ENCODE results near the gene CDC42EP5. TPM values are rescaled to one million over a fixed set of nuclear protein-coding genes. Genes with fewer than 3 reads are reported as not detected.

The CDC42EP5 gene
- total and polyA plus RNA-seq, 2 donors (not counting 1 experiment from before 2014, with no cell fraction given), result not detected

- Histone ChIP-seq H3K4me3 (ENCODE audit: control extremely low read depth in 1 of 5, extremely low read depth in 1 of 5, insufficient read depth in 1 of 5, low read depth in 2 of 5, low read length in 4 of 5) (no peak overlapping the region), H3K79me2 (ENCODE audit: control insufficient read depth, insufficient read depth, low read length) (peaks cover 17% of the 10 kb centered on the region), H2AFZ (ENCODE audit: insufficient read depth, low read depth, low read length, poor library complexity, severe bottlenecking) (no peak overlapping the region), H3K9ac (ENCODE audit: low read length) (no peak overlapping the region), H3K9me3 (ENCODE audit: control extremely low read depth in 1 of 3, control insufficient read depth in 2 of 3, insufficient read depth in 1 of 3, low read length in 2 of 3) (no peaks in the 10 kb centered on the region), H3K27me3 (replicated peaks in 1 of 4; ENCODE audit: control extremely low read depth in 1 of 4, control insufficient read depth in 3 of 4, insufficient read depth in 4 of 4, low read length in 3 of 4) (no peaks in the 10 kb centered on the region), H4K20me1 (ENCODE audit: control insufficient read depth, insufficient read depth, low read length, poor library complexity, severe bottlenecking) (peaks cover 13% of the 10 kb centered on the region), H3K36me3 (replicated peaks in 1 of 2; ENCODE audit: control extremely low read depth in 1 of 2, control insufficient read depth in 1 of 2, extremely low read depth in 1 of 2, insufficient read depth in 2 of 2, low read length in 1 of 2) (peaks cover 1 to 4% of the 10 kb centered on the region in 2 experiments), H3K4me2 (replicated peaks; ENCODE audit: low read depth, low read length, poor library complexity, severe bottlenecking) (no peak overlapping the region), H3K4me1 (ENCODE audit: control insufficient read depth in 2 of 2, insufficient read depth in 2 of 2, low read length in 2 of 2) (peaks cover 0 to 9% of the 10 kb centered on the region in 2 donors), H3K27ac (ENCODE audit: low read length in 2 of 2) (no peak overlapping the region)
- H3K27me3 Mint-ChIP-seq, result peaks cover 3% of the 10 kb centered on the region
- TF ChIP-seq CTCF (IDR thresholded peaks at IDR 0.05) (no peak), EZH2 (IDR thresholded peaks at IDR 0.05; ENCODE audit: borderline replicate concordance, insufficient read depth, low read depth, low read length, poor library complexity, severe bottlenecking) (no peak)
- peaks cover 12% of the 10 kb centered on the region for H3K4me1 Mint-ChIP-seq
- H3K9me3 Mint-ChIP-seq (ENCODE audit: insufficient read depth), result no peaks in the 10 kb centered on the region
- no peak overlapping the region for H3K27ac Mint-ChIP-seq
- H3K4me3 Mint-ChIP-seq, result no peak overlapping the region
- intact Hi-C loops (cut with micrococcal nuclease), result no loop called here
- ChIA-PET POLR2A (interaction anchor here (0.7 kb wide), 1 partner anchor 15 kb away, joined by 9 read pairs; no protein-coding TSS in a partner anchor), CTCF (no interaction called here)
- WGBS (ENCODE audit: insufficient coverage), result 92% methylated on average over 15 of the region's 15 CpGs
- no peak for ATAC-seq (ENCODE audit: low read depth)
- DNase-seq, result no peak
Observed at GRCh38 chr19:54436031-54436523, 37.0 kb downstream of the CDC42EP5 start.

GRCh38 chr19:54435551-54436016 lies 37.5 kb downstream of the CDC42EP5 start:
- Histone ChIP-seq H4K20me1 (ENCODE audit: control insufficient read depth, insufficient read depth, low read length, poor library complexity, severe bottlenecking) (peaks cover 13% of the 10 kb centered on the region), H3K79me2 (ENCODE audit: control insufficient read depth, insufficient read depth, low read length) (peaks cover 17% of the 10 kb centered on the region), H2AFZ (ENCODE audit: insufficient read depth, low read depth, low read length, poor library complexity, severe bottlenecking) (no peak overlapping the region), H3K27ac (ENCODE audit: low read length in 2 of 2) (no peak overlapping the region), H3K4me3 (ENCODE audit: control extremely low read depth in 1 of 5, extremely low read depth in 1 of 5, insufficient read depth in 1 of 5, low read depth in 2 of 5, low read length in 4 of 5) (no peak overlapping the region), H3K4me2 (replicated peaks; ENCODE audit: low read depth, low read length, poor library complexity, severe bottlenecking) (no peak overlapping the region), H3K4me1 (ENCODE audit: control insufficient read depth in 2 of 2, insufficient read depth in 2 of 2, low read length in 2 of 2) (peaks cover 2 to 13% of the 10 kb centered on the region in 2 donors), H3K9me3 (ENCODE audit: control extremely low read depth in 1 of 3, control insufficient read depth in 2 of 3, insufficient read depth in 1 of 3, low read length in 2 of 3) (no peaks in the 10 kb centered on the region), H3K36me3 (replicated peaks in 1 of 2; ENCODE audit: control extremely low read depth in 1 of 2, control insufficient read depth in 1 of 2, extremely low read depth in 1 of 2, insufficient read depth in 2 of 2, low read length in 1 of 2) (peaks cover 1 to 4% of the 10 kb centered on the region in 2 experiments), H3K27me3 (replicated peaks in 1 of 4; ENCODE audit: control extremely low read depth in 1 of 4, control insufficient read depth in 3 of 4, insufficient read depth in 4 of 4, low read length in 3 of 4) (peaks cover 0 to 2% (median 0%) of the 10 kb centered on the region in 4 experiments), H3K9ac (ENCODE audit: low read length) (no peak overlapping the region)
- intact Hi-C loops (cut with micrococcal nuclease), result no loop called here
- Mint-ChIP-seq H3K9me3 (ENCODE audit: insufficient read depth) (no peaks in the 10 kb centered on the region), H3K4me1 (peaks cover 16% of the 10 kb centered on the region), H3K27ac (no peak overlapping the region), H3K27me3 (peaks cover 4% of the 10 kb centered on the region), H3K4me3 (no peak overlapping the region)
- CTCF ChIA-PET, result no interaction called here
- WGBS (ENCODE audit: insufficient coverage), result 89% methylated on average over 10 of the region's 16 CpGs
- DNase-seq (no peak), ATAC-seq (ENCODE audit: low read depth) (no peak)
- no peak for TF ChIP-seq CTCF (IDR thresholded peaks at IDR 0.05)
- TF ChIP-seq EZH2 (IDR thresholded peaks at IDR 0.05; ENCODE audit: borderline replicate concordance, insufficient read depth, low read depth, low read length, poor library complexity, severe bottlenecking), result no peak
- POLR2A ChIA-PET, result no interaction called here

All from B cell (primary cell).